ENCODE results near the gene ALLC. TPM values are rescaled to one million over a fixed set of nuclear protein-coding genes. Genes with fewer than 3 reads are reported as not detected.
"Not testable (repeated sequence)": the region's sequence is repeated elsewhere in the genome, so short reads cannot be mapped to it uniquely, and the experiment has no call there.

Gene ALLC
- total RNA-seq, 4 donors from 2014 or later, result not detected

DNA sequence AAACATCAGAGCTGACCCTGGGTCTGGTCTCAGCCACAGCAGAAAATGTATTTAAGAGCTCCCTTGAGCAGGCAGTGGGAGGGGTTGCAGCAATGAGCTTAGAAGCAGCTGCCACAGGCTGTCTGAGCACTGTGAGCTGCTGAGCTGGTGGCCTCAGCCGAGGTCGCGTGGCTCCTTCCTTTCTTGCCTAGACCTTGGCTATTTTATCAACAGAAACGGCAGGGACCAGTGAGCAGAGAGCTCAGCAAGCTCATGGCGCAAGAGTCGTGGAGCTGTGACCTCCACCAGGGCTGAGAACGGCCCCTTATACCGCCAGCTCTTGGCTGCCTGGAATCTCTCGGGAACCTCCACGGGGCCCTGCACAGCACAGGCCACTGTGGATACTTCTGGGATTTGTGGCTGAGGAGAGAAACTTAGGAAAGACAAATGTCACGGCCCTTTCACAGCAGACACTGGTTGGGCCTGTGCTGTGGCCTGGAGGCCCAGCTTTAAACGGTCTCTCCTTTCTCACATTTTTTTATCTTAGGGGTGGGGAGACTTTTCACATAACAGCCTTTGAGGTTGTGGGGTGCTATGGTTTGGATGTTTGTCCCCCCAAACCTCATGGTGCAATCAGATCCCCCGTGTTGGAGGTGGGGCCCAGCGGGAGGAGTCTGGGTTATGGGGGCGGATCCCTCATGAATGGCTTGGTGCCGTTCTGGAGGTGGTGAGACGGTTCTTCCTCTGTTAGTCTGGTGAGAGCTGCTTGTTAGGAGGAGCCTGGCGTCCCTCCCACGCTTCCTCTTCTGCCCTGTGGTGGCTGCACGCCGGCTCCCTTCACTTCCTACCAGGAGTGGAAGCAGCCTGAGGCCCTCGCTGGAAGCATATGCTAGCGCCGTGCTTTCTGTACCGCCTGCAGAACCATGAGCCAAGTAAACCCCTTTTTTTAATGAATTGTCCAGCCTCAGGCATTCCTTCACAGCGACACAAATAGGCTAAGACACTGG lies 1.7 kb downstream of the ALLC start:
- no peak for TF ChIP-seq POLR2A (IDR thresholded peaks at IDR 0.05)
- TF ChIP-seq, protein P1, sequence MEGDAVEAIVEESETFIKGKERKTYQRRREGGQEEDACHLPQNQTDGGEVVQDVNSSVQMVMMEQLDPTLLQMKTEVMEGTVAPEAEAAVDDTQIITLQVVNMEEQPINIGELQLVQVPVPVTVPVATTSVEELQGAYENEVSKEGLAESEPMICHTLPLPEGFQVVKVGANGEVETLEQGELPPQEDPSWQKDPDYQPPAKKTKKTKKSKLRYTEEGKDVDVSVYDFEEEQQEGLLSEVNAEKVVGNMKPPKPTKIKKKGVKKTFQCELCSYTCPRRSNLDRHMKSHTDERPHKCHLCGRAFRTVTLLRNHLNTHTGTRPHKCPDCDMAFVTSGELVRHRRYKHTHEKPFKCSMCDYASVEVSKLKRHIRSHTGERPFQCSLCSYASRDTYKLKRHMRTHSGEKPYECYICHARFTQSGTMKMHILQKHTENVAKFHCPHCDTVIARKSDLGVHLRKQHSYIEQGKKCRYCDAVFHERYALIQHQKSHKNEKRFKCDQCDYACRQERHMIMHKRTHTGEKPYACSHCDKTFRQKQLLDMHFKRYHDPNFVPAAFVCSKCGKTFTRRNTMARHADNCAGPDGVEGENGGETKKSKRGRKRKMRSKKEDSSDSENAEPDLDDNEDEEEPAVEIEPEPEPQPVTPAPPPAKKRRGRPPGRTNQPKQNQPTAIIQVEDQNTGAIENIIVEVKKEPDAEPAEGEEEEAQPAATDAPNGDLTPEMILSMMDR (IDR thresholded peaks at IDR 0.05 in 4 of 5, conservative IDR thresholded peaks at IDR 0.05 in 1 of 5), result no peak
- in situ Hi-C loops (cut with MboI; ENCODE audit: low sequenced_read_pairs in 4 of 4), result no loop called here
- peak in 1 of 2 donors; percentile 25 for DNase-seq
- Histone ChIP-seq H3K27me3 (no peaks in the 10 kb centered on the region), H3K4me3 (no peak overlapping the region), H3K9me3 (no peaks in the 10 kb centered on the region), H3K27ac (peak overlapping the region in 3 of 4 donors; percentile 57 to 64 (median 58)), H3K4me1 (no peaks in the 10 kb centered on the region), H3K36me3 (no peaks in the 10 kb centered on the region)
- ATAC-seq, result peak; percentile 58 to 62
- intact Hi-C loops (cut with DNase I; ENCODE audit: low total_unique reads), result loop anchor here (10.0 kb wide), 1 partner anchor 65 kb away; the partner anchor contains the start of gene COLEC11

DNA sequence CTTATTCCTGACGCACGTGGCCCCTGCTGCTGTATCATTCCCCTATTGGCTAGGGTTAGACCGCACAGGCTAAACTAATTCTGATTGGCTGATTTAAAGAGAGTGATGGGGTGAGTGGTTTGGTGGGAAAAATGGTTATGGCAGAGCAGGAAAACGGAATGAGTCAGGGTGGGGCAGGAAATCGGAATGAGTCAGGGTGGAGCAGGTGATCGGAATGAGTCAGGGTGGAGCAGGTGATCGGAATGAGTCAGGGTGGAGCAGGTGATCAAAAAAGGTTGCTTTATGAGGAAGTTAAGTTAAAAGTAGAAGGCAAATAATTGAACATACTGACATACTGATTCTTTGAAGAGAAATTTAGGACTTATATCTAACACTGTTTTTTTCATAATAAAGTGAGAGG lies 2.6 kb downstream of the ALLC start:
- H3K4me3 ChIP-seq; DNase-seq; in situ Hi-C loops (cut with MboI; ENCODE audit: low sequenced_read_pairs in 4 of 4); ATAC-seq; H3K36me3 ChIP-seq; H3K27me3 ChIP-seq; H3K4me1 ChIP-seq; intact Hi-C loops (cut with DNase I; ENCODE audit: low total_unique reads); H3K9me3 ChIP-seq: not testable (repeated sequence)
- H3K27ac ChIP-seq, result peak overlapping the region in 1 of 4 donors; percentile 58

DNA sequence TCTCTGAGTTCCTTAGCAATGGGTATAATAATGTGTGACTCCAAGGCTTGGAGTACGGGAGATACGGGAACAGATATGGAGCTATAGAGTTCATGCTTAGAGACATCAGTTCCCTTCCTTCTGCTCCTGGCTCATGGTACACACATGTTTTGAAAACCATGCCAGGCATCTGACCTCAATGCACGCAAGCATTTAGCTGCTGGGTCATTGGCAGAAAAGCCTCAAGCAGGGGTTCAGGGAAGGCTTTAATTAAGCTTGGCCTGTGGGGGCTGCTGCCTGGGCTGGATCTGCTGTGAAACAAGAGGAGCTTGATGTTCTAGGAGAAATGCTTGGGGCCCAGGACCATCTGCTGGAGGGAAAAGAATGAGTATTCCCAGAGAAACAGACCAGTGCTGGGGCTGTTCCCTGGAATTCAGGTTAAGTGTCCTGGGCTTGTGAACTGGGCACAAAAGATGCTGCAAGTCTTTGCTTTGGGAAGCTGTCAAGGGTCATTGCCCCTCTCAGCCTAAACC lies 3.2 kb downstream of the ALLC start:
- no peaks in the 10 kb centered on the region for H3K36me3 ChIP-seq
- no peak for DNase-seq
- no peaks in the 10 kb centered on the region for H3K4me1 ChIP-seq
- H3K27ac ChIP-seq, result no peak overlapping the region
- in situ Hi-C loops (cut with MboI; ENCODE audit: low sequenced_read_pairs in 4 of 4) (no loop called here), intact Hi-C loops (cut with DNase I; ENCODE audit: low total_unique reads) (no loop called here)
- no peaks in the 10 kb centered on the region for H3K9me3 ChIP-seq
- no peak overlapping the region for H3K4me3 ChIP-seq
- no peak for ATAC-seq
- TF ChIP-seq, protein P1 (IDR thresholded peaks at IDR 0.05 in 4 of 5, conservative IDR thresholded peaks at IDR 0.05 in 1 of 5), result no peak
- no peak for TF ChIP-seq POLR2A (IDR thresholded peaks at IDR 0.05)
- no peaks in the 10 kb centered on the region for H3K27me3 ChIP-seq

DNA sequence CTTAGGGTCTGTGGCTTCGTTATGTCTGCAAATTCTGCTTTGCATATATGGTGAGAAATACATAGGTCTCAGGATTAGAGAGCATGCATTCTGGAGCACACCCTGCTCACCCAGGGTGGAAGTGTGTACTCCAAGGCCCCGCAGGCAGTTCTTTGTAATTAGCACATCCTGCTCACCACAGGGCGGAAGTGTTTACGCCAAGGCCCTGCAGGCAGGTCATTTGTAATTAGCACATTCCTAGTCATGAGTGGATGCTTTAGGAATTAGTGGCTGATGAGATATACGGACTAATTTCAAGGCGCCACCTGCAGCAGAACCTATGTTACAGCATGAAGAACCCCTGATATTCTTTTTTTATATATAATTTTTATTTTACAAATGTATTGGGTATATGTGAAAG lies 4.2 kb downstream of the ALLC start:
- Histone ChIP-seq H3K4me3 (no peak overlapping the region), H3K27me3 (no peaks in the 10 kb centered on the region), H3K27ac (no peak overlapping the region), H3K4me1 (no peaks in the 10 kb centered on the region), H3K9me3 (no peaks in the 10 kb centered on the region), H3K36me3 (no peaks in the 10 kb centered on the region)
- ATAC-seq (no peak), DNase-seq (no peak)
- in situ Hi-C loops (cut with MboI; ENCODE audit: low sequenced_read_pairs in 4 of 4) (no loop called here), intact Hi-C loops (cut with DNase I; ENCODE audit: low total_unique reads) (no loop called here)
- TF ChIP-seq, protein P1 (IDR thresholded peaks at IDR 0.05 in 4 of 5, conservative IDR thresholded peaks at IDR 0.05 in 1 of 5), result no peak
- TF ChIP-seq POLR2A (IDR thresholded peaks at IDR 0.05), result no peak

DNA sequence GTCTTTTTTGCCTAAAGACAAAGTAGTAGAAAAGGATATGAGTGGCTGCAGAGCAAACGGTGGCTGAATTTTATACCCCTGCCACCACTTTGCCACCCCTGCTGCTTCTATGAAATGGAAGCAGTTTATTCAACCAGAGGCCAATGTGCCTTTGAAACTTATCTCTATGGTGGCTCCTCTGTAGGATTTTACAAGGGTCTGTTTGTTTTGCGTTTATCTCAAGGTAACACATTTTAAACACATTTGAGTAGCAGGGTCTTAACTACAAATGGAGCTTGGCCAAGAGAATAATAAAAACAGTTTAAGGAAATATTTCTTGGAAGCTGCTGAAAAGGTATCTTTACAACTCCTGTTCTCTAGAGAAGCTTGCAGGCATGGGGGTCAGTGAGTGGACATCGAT lies 6.1 kb downstream of the ALLC start:
- H3K27ac ChIP-seq, result no peak overlapping the region
- intact Hi-C loops (cut with DNase I; ENCODE audit: low total_unique reads), result no loop called here
- TF ChIP-seq, protein P1 (IDR thresholded peaks at IDR 0.05 in 4 of 5, conservative IDR thresholded peaks at IDR 0.05 in 1 of 5), result no peak
- no peak for TF ChIP-seq POLR2A (IDR thresholded peaks at IDR 0.05)
- in situ Hi-C loops (cut with MboI; ENCODE audit: low sequenced_read_pairs in 4 of 4), result no loop called here
- no peaks in the 10 kb centered on the region for H3K27me3 ChIP-seq
- H3K9me3 ChIP-seq, result no peaks in the 10 kb centered on the region
- no peak for ATAC-seq
- no peak for DNase-seq
- no peaks in the 10 kb centered on the region for H3K36me3 ChIP-seq
- H3K4me1 ChIP-seq, result no peaks in the 10 kb centered on the region
- no peak overlapping the region for H3K4me3 ChIP-seq

Data from gastrocnemius medialis (tissue), 4 donors.